Transverse colon (tissue), 4 donors: Measurements from ENCODE around the gene ZNF664. TPM values are rescaled to one million over a fixed set of nuclear protein-coding genes. Genes with fewer than 3 reads are reported as not detected.

Experiments
- DNase-seq: peaks from one replicate; pipeline ENCODE4 v3.0.0-alpha.2; 2019
- H3K27ac ChIP-seq, 4 donors: fragments of 200-600 bp; sonication (generic); 2 replicates each; pipeline ENCODE4 v1.5.1; 2016 to 2018; ENCODE audit warnings: inconsistent platforms in 4 of 4
- H3K27me3 ChIP-seq: fragments of 200-600 bp; sonication (generic); 2 replicates; pipeline ENCODE4 v1.5.1; 2017; ENCODE audit warnings: inconsistent platforms
- H3K36me3 ChIP-seq, 4 donors: fragments of 200-600 bp; sonication (generic); 2 replicates each; pipeline ENCODE4 v1.5.1; 2017 to 2019; ENCODE audit warnings: inconsistent platforms in 4 of 4
- H3K4me1 ChIP-seq, 4 donors: fragments of 200-600 bp; sonication (generic); 2 replicates each; pipeline ENCODE4 v1.5.1; 2017 to 2020; ENCODE audit warnings: inconsistent platforms in 4 of 4
- H3K4me3 ChIP-seq, 4 donors: fragments of 200-600 bp; sonication (generic); 1 replicate in 1 of 4; 2 replicates in 3 of 4; pipeline versions ENCODE4 v1.5.1 to v1.6.1; 2017 to 2019; ENCODE audit warnings: inconsistent platforms in 4 of 4
- H3K9me3 ChIP-seq, 2 donors: fragments of 200-600 bp; sonication (generic); 2 replicates each; pipeline ENCODE4 v1.5.1; 2017 to 2019; ENCODE audit warnings: inconsistent platforms in 2 of 2
- CTCF ChIP-seq, 5 experiments: fragments of 200-600 bp in 3 of 5; fragments of 450-650 bp in 2 of 5; sonication (generic) in 3 of 5; IDR thresholded peaks; 1 replicate in 2 of 5; 2 replicates in 3 of 5; pipeline ENCODE4 v1.5.1; 2016 to 2017; ENCODE audit warnings: antibody characterized with exemption in 5 of 5, inconsistent platforms in 3 of 5, mild to moderate bottlenecking in 2 of 5, moderate library complexity in 1 of 5
- EP300 ChIP-seq: sonication (generic); formaldehyde crosslinking; IDR thresholded peaks from one replicate; pipeline ENCODE4 v1.6.1; 2017; ENCODE audit warnings: antibody characterized with exemption, low read depth
- POLR2A ChIP-seq: fragments of 450-650 bp; IDR thresholded peaks from one replicate; pipeline ENCODE4 v1.6.1; 2016; ENCODE audit warnings: antibody characterized with exemption, mild to moderate bottlenecking, moderate library complexity
- POLR2AphosphoS5 ChIP-seq, 3 donors: sonication (generic); formaldehyde crosslinking; IDR thresholded peaks; one replicate each; pipeline ENCODE4 v1.6.1; 2016; ENCODE audit warnings: antibody characterized with exemption in 3 of 3
- WGBS, 2 donors: methylation state at CpG; one replicate each; pipeline ENCODE4 v1.1.5; 2018; ENCODE audit warnings: low coverage in 1 of 2; 5-methylcytosine and 5-hydroxymethylcytosine counted together
- in situ Hi-C, 4 donors: fragments of 200-750 bp; cut with MboI; loops; one replicate each; pipeline versions ENCODE4 v1.15.0 to v1.15.1; 2017; ENCODE audit warnings: low sequenced_read_pairs in 3 of 4, low pct_ligation_motif_present in 1 of 4, low pct_unique_long_range_greater_than_20kb in 1 of 4
- intact Hi-C: fragments of 100-400 bp; cut with DNase I; formaldehyde crosslinking; loops from one replicate; pipeline ENCODE4 v1.15.1; 2023; ENCODE audit warnings: low total_unique reads
- total RNA-seq, 4 donors: library from RNA; depleted of rRNA; stranded (reverse); fragments of >200 nt; gene quantifications; one replicate each; pipeline ENCODE4 v1.1.0, GENCODE V29; 2016

Gene ZNF664
- total RNA-seq, 4 donors from 2014 or later, result 84.4 to 144 (median 103) TPM

GRCh38 chr12:123997908-123998307, 24.9 kb downstream of the ZNF664 start:
- Histone ChIP-seq H3K4me3 (no peak overlapping the region), H3K27me3 (no peaks in the 10 kb centered on the region), H3K9me3 (no peaks in the 10 kb centered on the region), H3K36me3 (peaks cover 0 to under 1% (median 0%) of the 10 kb centered on the region in 4 donors), H3K4me1 (peaks cover 0 to 6% (median 0%) of the 10 kb centered on the region in 4 donors), H3K27ac (no peak overlapping the region)
- DNase-seq, result no peak
- intact Hi-C loops, result no loop called here
- in situ Hi-C loops, result no loop called here
- WGBS, 2 donors, result 77 to 82% methylated on average over 5 of the region's 5 CpGs
- TF ChIP-seq POLR2A (no peak), POLR2AphosphoS5 (IDR thresholded peaks at IDR 0.05) (no peak), CTCF (IDR thresholded peaks at IDR 0.05) (no peak), EP300 (no peak)

- Histone ChIP-seq H3K27ac (no peak overlapping the region), H3K36me3 (no peaks in the 10 kb centered on the region), H3K4me3 (no peak overlapping the region), H3K27me3 (no peaks in the 10 kb centered on the region), H3K9me3 (no peaks in the 10 kb centered on the region), H3K4me1 (peaks cover 0 to 4% (median 0%) of the 10 kb centered on the region in 4 donors)
- DNase-seq, result no peak
- intact Hi-C loops (no loop called here), in situ Hi-C loops (no loop called here)
- WGBS, 2 donors, result 85% methylated on average over 2 of the region's 2 CpGs; no CpG with 5 or more reads in 1 of the 2 donors
- TF ChIP-seq CTCF (IDR thresholded peaks at IDR 0.05) (no peak), POLR2AphosphoS5 (IDR thresholded peaks at IDR 0.05) (no peak), EP300 (no peak), POLR2A (no peak)
These were observed 25.5 kb downstream of the ZNF664 start for GRCh38 chr12:123998344-123998990.

DNA sequence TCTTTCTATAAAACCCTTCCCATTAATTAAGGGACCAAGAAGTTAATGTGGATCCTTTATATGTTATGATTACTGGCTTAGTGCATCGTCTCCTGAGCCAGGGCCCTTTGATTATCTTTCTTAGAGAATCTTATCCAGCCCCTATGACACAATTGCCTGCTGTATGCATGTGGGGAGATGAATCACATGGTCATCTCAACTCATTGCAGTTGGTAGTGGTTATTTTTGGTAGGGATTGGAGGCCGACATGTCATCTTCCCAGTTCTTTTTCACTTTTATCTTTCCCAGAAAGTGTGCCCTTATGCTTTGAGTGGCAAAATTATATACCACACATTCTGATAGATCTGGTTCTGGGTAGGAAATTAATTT, 26.0 kb downstream of the ZNF664 start:
- Histone ChIP-seq H3K27ac (no peak overlapping the region), H3K27me3 (no peaks in the 10 kb centered on the region), H3K9me3 (no peaks in the 10 kb centered on the region), H3K4me3 (no peak overlapping the region), H3K36me3 (no peaks in the 10 kb centered on the region), H3K4me1 (no peaks in the 10 kb centered on the region)
- 78 to 83% methylated on average over 2 of the region's 2 CpGs for WGBS, 2 donors
- TF ChIP-seq POLR2A, result no peak
- TF ChIP-seq POLR2AphosphoS5 (IDR thresholded peaks at IDR 0.05), result no peak
- TF ChIP-seq CTCF (IDR thresholded peaks at IDR 0.05), result no peak
- no peak for TF ChIP-seq EP300
- in situ Hi-C loops, result no loop called here
- intact Hi-C loops, result no loop called here
- DNase-seq, result no peak

GRCh38 chr12:124000111-124000510, 27.1 kb downstream of the ZNF664 start:
- no peaks in the 10 kb centered on the region for H3K9me3 ChIP-seq
- in situ Hi-C loops (no loop called here), intact Hi-C loops (no loop called here)
- no peaks in the 10 kb centered on the region for H3K36me3 ChIP-seq
- no peak for TF ChIP-seq CTCF (IDR thresholded peaks at IDR 0.05)
- TF ChIP-seq POLR2A, result no peak
- no peak for TF ChIP-seq POLR2AphosphoS5 (IDR thresholded peaks at IDR 0.05)
- no peak for TF ChIP-seq EP300
- no peaks in the 10 kb centered on the region for H3K27me3 ChIP-seq
- no peak overlapping the region for H3K4me3 ChIP-seq
- no peaks in the 10 kb centered on the region for H3K4me1 ChIP-seq
- DNase-seq, result no peak
- WGBS, 2 donors, result 89 to 93% methylated on average over 5 of the region's 5 CpGs
- no peak overlapping the region for H3K27ac ChIP-seq
